GM23248 (cell line): ENCODE measurements around the gene STXBP3.

Experiments used
- EZH2 ChIP-seq: fragments of 200-600 bp; sonication (generic); IDR thresholded peaks from 2 replicates; pipeline ENCODE4 v1.6.1; 2018; ENCODE audit warnings: antibody characterized with exemption, mild to moderate bottlenecking; ENCODE audit not compliant: insufficient read depth, poor library complexity, severe bottlenecking
- EZH2phosphoT487 ChIP-seq: fragments of 200-600 bp; sonication (generic); IDR thresholded peaks from 2 replicates; pipeline ENCODE4 v1.6.1; 2018; ENCODE audit warnings: antibody characterized with exemption, moderate library complexity, mild to moderate bottlenecking, low read depth; ENCODE audit not compliant: insufficient read depth

DNA sequence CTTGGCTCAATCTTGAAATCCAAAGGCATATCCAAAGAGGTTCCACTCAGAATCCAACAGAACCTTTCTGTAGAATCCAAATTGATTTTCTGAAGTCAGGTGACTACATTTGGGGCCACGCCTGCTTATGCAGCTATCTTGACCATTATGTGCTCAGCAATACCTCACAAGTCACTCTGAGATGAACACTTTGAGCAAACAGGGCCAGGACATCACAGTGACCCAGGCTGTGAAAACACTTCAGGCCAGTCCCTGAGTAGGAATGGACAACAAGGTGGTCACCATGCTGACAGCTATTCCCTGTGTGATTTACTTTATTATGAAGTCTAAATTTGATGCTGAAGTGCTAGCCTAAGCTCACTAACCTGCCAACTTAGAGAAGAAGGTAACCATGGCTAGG lies 110.5 kb downstream of the STXBP3 start, which contains the start of gene AKNAD1:
- TF ChIP-seq EZH2, result no peak
- TF ChIP-seq EZH2phosphoT487, result no peak
